ENCODE data around the gene SUSD1.
"Not testable (repeated sequence)": the region's sequence is repeated elsewhere in the genome, so short reads cannot be mapped to it uniquely, and the experiment has no call there.

SUSD1 gene

DNA sequence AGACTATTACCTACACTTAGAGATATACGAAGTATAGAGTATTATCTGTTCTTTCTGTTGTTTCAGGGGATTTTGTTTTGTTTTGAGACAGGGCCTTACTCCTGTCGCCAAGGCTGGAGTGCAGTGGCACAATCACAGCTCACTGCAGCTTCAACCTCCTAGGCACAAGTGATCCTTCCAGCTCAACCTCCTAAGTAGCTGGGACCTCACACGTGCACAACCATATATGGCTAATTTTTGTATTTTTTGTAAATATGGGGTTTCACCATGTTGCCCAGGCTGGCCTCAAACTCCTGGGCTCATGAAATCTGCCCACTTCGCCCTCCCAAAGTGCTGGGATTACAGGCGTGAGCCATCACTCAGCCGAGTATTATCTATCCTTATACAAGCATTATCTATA is 45.9 kb downstream of the SUSD1 start:
- no peak for DNase-seq (ENCODE audit: low read depth)

DNA sequence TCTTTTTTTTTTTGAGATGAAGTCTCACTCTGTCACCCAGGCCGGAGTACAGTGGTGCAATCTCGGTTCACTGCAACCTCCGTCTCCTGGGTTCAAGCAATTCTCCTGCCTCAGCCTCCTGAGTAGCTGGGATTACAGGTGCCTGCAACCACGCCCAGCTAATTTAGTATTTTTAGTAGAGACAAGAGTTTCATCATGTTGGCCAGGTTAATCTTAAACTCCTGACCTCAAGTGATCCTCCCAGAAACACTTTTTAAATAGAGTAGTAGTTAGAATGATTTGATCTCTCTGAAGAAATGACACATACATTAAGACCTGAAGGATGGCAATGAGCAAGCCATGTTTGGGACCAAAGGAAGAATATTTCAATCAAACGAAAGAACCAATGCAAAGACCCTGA is 46.7 kb downstream of the SUSD1 start:
- DNase-seq (ENCODE audit: low read depth), result not testable (repeated sequence)

DNA sequence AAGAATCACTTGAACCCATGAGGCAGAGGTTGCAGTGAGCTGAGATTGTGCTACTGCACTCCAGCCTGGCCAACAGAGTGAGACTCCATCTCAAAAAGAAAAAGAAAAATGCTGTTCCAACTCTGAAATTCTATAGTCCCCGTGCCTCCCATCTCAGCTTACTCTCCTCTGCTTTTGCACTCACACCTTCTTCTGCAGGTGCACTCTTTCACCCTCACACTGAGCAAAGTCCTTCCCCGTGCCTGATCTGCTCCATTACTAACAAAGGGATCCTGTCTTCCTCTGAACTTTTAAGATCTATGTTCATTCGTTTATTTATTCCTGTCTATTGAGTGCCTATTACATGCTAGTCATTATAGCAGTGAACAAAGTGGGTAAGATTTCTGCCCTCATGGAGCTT is 47.8 kb downstream of the SUSD1 start:
- DNase-seq (ENCODE audit: low read depth), result no peak

DNA sequence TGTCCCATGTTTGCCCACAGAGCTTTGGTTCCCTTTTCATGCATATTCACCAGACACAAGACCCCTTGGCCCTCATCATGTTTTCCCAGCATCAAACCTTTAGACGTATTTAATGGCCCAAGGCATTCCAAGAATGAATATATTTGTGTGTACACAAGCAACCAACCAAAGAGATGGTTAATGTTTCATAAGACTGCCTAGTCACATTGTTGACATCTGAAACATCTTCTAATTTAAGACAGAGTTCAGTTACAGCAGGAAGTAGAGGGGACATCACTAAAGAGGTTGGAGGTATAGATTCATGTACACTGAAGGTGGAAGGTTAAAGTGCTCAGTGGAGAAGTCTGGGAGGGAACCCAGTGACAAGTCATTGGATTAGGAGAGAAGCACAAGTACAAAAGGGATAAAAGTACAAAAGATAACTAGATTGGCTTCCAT is 49.1 kb downstream of the SUSD1 start:
- no peak for DNase-seq (ENCODE audit: low read depth)

DNA sequence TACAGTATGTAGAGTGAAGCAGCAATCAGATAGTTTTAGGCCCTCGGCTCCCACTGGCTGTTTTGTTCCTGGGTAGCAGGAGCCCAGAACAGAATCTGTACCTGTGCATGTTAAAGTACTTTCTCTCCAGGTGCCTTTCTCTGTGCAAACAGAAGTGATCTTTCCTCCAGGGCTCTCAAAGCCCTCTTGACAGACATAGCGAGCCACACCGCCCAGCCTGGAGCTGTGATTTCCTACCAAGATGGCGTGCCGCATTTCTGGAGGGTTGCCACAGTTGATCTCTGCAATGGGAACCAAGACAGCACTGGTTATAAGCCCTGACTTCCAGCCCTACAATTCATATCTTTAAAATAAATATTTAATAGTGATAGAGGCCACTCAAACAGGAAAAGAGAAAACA is 50.9 kb downstream of the SUSD1 start:
- DNase-seq (ENCODE audit: low read depth), result no peak

DNA sequence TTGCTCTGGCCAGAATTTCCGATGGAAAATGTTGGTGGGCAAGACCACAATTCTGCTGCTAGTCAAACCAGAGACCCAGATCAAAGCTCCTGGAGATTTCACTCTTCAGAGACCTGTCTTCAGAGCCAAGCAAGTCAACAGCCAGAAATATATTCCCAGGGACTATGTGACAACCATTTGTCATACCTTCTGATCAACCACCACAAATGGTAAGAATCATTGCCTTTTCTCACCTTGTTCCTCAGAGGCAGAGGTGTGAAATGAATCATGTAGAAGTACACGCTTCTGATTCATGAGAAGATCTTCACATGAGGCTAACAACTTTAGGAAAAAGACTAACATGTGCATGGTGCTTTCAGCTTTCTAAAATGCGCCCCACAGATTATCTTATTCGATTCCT is 53.5 kb downstream of the SUSD1 start:
- DNase-seq (ENCODE audit: low read depth), result no peak

DNA sequence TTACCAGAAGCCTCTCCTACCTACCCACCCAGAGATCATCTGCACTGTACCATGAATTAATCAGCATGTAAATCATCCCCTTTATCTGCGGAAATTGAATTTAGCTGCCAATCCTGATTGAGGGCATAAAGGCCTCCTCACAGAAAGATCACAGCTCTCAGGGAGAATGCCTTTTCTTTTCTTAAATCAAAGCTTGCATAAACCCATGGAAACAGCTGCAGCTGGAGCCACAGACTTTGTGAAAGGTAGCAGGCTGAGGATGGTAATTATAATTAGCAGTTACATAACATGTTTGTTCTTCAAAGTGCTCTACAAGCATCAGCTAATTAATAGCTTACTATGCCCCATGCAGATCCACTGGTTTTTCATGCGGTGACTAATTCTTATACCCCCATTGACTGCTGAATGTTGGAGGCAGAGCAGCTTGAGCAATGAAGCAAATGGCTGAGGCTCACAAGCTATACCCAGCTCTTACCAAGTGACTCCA is 54.6 kb downstream of the SUSD1 start:
- DNase-seq (ENCODE audit: low read depth), result no peak

DNA sequence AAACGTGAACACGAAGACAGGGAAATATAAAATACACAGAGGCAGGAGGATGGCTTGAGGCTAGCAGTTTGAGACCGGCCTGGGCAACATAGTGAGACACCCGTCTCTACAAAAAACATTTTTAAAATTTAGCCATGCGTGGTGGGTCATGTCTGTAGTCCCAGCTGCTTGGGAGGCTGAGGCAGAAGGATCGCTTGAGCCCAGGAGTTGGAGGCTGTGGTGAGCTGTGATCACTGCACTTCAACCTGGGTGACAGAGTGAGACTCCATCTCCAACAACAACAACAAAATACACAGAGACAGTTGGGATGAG is 55.1 kb downstream of the SUSD1 start:
- DNase-seq (ENCODE audit: low read depth), result no peak

DNA sequence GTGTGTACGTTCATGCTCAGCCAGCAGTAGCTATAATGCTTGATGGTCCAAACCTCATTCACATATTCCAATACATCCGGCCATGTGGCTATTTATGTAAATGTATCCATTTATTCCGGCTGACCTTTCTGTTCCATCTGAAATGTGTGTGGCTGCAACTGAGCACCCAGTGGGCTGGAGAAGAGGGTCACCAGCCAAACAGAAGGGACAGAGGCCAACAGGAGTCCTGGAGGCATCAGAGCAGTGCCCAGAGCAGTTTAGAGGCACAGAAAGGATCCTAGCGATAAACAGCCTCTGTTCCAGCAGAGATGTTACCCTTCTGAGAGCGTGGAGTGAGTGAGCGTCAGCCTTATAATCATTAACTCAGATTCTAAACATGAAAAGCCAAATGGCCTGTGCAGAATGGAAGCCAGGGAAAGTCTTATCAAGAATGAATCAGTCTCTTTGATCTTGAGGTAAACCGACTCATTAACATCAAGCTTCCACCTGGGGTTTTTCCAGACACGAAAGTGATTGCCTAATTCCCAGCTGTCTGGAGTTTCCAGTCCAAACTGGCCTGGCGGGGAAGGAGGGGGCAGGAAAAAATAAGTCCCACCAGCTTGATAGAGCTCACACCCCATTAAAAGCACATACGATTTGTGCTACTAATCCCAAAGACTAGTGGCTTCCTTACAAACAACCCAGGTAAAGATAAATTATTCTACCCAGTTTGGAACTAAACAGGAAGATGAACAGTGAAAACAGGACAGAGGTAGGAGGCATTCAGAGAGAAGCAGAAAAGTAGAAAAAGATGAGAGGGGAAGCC is 55.7 kb downstream of the SUSD1 start:
- DNase-seq (ENCODE audit: low read depth), result no peak

DNA sequence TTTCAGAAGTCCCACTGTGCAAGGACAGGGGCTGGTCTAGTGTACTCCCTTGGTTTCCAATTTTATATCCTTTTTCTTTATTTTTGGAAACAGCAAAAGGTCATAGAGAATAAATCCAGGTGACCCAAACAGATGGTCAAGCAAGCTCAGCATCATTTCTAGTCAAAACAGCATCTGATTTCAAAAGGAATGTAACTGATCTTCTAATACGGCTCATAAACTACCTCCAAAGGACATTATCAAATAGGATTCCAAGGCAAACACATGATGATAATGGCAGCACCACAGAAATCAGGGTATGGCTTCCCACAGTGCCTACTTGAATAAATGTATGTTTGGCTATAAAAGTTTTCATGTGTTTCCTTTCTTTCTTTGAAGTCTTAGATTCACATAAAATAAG is 57.1 kb downstream of the SUSD1 start:
- no peak for DNase-seq (ENCODE audit: low read depth)

DNA sequence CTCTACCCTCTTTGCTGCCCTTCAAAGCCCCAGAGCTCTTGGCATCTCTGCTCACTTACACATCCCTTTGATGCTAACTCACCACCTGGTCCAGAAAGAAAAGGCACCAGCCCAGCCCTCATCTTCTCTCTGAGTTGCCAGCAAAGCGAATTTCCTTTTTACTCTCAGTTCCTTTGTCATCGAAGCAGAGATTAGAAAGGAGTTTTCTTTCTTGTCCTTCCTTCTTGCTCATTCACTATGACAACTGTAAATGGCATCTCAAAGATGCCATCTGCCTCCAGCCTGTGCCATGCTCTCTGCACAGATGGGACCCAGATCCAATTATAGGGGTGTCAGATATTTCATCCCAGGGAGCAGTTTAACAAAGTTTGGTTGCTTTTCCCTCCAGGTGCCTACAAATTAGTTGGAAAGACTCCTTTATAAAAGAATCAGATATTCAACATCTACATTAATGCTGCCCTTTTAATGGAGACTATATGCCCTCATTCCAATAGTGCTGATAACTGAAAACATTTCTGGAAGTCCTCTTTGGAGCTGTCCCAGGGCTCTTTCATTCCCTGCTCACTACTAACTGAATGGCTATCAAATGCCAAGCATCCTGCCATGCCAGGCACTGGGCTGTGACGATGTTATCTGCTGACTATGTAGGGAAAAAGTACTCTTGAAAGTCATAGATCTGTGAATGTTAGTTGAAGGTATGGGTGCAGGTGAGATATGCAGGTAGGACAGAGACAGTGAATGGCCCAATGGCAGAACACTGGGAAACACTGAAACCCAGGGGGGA is 58.9 kb downstream of the SUSD1 start:
- DNase-seq (ENCODE audit: low read depth), result no peak

DNA sequence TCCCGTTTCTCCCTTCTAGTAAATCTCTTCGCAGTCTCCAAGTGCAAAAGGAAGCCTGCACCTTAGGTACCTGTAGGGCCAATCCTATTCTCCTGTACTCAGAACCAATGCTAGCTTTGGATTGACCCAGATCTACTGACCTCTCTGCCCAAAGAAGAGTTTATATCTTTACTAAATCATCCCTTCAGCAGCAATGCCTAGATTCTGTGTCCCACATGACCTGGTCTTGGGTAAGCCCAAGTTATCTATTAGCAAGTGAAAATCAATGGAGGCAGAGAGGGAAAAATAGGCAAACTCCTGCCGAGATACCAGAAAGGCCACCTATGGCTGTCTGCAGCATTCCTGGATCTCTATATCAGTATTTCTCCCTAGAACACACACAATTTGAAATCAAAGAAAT is 60.0 kb downstream of the SUSD1 start:
- DNase-seq (ENCODE audit: low read depth), result no peak

DNA sequence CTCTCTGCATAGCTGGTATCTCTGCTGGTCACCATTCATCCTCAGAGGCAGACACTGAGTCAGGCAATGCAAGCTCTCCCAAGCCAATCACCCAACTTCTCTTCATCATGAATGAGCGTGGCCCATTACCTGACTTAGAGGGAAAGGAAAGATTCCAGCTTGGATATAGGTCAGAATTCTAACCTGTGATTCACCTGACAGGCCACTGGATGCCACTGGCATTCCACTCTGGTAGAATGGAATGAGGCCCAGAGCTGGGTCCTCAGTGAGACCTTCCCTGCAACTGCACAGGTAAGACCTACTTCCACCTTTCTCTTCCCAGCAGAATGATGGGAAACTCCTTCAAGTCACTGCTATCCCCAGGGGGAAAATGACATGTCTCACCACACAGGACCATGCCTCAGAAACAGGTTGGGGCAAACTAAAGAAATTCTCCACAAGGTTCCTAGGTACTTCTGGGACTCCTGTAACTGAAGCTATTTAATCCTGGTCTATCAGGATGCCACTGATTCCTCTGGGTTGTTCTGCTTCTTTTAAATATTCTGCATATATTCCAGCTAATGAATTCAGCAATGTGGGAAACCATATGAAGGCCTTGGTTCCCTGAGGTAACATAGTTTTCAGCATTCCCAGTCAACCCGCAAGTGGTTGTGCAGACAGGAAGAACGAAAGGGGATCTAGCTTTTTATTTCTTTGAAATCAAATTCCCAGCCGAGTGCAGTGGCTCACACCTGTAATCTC is 62.0 kb downstream of the SUSD1 start:
- no peak for DNase-seq (ENCODE audit: low read depth)

DNA sequence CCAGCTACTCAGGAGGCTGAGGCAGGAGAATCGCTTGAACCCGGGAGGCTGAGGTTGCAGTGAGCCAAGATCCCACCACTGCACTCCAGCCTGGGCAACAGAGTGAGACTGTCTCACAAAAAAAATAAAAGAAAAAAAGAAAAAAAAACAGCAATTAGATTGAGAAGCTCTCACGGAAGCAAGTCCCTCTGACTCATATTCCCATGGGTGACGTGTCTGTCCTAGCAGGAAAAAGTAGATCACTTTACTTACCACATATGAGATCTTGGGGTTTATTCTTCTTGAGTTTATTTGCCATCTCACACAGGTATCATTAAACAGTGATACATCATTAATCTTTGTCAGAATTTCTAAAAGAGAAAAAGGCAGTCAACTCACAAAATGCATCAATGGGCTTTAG is 62.6 kb downstream of the SUSD1 start:
- DNase-seq (ENCODE audit: low read depth), result peak; percentile 68

DNA sequence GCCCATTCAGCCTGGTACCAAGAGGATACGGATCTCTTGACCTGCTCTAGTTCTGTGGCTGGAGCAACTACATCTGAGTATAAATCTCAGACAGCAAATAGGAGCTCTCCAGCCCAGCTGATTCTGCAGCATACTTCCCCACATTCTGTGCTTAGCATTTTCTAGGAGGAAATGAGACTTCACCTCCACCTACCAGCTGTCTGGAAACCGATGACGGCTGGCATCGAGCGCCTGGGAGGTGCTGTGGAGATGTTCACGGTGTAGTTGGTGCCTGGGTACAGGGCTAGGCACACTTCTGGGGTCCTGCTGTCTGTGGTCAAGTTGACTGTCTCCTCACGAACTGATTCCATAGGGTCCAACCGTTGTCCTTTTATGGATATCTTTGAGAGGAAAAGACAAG is 63.6 kb downstream of the SUSD1 start:
- no peak for DNase-seq (ENCODE audit: low read depth)

DNA sequence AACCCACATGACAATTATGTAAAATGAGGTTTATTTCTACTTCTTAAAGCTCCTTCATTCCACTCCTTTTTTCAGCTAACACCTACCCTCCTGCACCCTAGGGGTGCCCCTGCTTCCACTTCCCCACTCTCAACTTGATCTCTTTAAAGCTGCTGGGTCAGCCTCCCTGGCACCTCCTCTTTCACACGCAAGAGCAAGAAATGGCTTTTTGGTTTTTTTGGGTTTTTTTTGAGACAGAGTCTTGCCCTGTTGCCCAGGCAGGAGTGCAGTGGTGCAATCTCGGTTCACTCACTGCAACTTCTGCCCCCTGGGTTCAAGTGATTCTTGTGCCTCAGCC is 64.4 kb downstream of the SUSD1 start:
- no peak for DNase-seq (ENCODE audit: low read depth)

DNA sequence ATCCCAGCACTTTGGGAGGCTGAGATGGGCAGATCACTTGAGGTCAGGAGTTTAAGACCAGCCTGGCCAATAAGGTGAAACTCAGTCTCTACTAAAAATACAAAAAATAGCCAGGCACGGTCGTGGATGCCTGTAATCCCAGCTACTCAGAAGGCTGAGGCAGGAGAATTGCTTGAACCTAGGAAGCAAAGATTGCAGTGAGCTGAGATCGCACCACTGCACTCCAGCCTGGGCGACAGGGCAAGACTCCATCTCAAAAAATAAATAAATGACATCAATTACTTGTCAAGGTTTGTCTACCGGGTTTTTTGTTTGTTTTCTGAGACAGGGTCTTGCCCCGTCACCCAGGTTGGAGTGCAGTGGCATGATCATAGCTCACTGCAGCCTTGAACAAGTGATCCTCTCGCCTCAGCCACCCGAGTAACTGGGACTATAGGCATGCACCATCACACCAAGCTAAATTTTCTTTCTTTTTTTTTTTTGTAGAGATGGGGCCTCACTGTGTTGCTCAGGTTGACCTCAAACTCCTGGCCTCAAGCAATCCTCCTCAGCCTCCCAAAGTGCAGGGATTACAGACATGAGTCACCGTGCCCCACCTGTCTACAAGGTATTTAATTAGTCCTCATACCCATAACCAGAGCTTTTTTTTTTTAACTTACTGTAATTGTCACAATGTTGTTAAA is 64.9 kb downstream of the SUSD1 start:
- no peak for DNase-seq (ENCODE audit: low read depth)

DNA sequence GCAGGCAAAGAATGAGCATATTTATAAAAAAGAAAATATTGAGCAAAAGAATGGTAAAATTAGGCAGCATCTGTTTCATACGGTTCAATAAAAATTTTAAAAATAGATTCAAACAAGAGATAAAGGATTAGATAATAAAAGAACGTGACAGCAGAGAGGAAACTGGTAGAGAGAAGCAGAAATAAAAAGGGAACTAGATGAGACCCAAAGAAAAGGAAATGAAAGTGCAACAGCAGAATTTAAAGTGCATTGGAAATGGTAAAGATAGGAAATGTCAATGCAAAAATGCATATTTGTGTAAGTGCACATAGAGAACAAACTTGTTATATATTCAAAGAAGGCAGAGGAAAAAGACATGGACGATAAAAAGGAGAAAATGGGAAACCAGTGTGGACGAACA is 70.2 kb downstream of the SUSD1 start:
- no peak for DNase-seq (ENCODE audit: low read depth)

DNA sequence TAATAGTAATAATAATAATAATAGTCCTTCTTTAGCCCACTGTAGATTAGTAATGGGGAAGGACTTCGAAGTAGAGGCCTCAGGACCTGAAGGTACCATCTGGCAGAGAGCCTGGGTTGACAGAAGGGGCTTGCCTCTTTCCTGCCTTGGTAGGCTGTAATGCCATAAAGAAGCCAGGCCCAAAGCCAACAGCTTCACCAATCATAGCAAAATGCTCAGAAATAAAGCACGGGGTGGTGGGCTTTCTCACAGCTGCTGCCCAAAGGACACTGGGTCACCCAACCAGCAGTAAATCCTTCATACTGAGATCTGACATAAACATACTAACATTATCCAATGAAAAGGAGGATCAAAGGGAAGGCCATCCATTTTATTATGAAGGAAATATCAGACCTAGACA is 70.7 kb downstream of the SUSD1 start:
- no peak for DNase-seq (ENCODE audit: low read depth)

DNA sequence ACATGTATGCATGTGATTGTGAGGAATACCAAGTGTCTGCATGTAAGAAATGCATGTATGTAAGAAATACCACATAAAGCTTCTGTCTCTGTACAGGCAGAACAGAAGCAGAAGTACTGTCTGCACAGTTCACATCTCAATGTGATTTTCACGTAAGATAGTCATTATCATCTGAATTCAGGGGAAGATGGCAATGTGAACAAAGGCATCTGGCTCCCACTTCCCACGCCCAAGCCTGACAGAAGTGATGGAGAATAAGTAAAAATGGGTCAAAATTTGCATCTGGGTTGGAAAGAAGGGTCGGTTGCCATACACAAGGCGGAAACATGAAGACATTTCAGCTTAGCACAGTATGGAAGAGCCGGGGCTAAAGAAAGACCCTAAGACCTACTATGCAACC is 71.7 kb downstream of the SUSD1 start:
- no peak for DNase-seq (ENCODE audit: low read depth)

DNA sequence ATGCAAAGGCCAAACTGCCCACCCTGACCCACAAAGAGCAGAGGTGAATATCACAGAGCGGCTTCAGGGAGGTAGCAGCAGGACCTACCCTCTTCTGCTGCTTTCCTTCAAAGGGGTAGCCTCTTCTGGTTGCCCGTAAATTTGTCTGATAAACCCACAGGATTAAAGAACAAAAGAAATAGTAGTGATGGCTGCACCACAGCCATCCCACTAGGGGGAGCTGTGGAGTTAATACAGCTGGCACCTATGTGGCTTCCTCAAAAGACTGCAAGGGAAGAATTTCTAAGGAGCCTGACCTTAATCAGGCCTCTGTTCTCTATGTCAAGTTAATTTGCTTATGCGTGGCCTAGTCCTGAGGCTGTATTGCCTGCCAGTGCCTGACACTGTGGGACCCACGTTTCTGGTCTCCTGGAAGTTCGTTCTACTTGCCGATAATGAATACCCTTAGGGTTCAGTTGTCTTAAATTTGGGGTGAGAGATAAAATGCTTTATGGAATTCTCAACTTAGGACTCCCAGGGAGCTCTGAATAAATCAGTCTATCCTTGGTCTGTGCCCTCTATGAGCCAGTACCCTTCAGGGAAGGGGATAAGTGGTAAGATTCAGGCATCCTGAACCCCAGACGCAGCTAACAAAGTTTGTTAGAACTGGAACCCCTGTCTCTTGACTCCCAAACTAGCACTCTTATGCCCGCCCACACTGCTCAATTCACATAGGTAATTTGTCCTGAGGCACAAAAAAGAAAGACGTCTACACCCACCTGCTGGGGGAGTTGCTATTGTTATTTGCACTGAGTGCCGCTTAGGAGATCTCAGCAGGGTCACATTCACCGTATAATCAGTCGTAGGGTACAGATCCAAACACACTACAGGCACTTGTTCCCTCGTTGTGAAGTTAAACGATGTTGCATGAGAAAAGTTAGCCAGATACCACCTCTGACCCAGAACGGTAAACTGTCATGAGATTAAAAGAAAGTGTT is 77.1 kb downstream of the SUSD1 start:
- no peak for DNase-seq (ENCODE audit: low read depth)
